Testis (tissue), 2 donors: ENCODE data around the gene BTG2.

Experiments used
- POLR2A ChIP-seq: fragments of 450-650 bp; IDR thresholded peaks from one replicate; pipeline ENCODE4 v1.6.1; 2017; ENCODE audit warnings: antibody characterized with exemption, mild to moderate bottlenecking, moderate library complexity
- TF ChIP-seq, protein P1 (sequence below), 3 experiments: fragments of 450-650 bp in 2 of 3; fragments of 200-600 bp in 1 of 3; sonication (generic) in 1 of 3; IDR thresholded peaks; one replicate each; pipeline ENCODE4 v1.5.1; 2016 to 2019; ENCODE audit warnings: antibody characterized with exemption in 3 of 3, mild to moderate bottlenecking in 2 of 3, moderate library complexity in 1 of 3

- TF ChIP-seq, protein P1, sequence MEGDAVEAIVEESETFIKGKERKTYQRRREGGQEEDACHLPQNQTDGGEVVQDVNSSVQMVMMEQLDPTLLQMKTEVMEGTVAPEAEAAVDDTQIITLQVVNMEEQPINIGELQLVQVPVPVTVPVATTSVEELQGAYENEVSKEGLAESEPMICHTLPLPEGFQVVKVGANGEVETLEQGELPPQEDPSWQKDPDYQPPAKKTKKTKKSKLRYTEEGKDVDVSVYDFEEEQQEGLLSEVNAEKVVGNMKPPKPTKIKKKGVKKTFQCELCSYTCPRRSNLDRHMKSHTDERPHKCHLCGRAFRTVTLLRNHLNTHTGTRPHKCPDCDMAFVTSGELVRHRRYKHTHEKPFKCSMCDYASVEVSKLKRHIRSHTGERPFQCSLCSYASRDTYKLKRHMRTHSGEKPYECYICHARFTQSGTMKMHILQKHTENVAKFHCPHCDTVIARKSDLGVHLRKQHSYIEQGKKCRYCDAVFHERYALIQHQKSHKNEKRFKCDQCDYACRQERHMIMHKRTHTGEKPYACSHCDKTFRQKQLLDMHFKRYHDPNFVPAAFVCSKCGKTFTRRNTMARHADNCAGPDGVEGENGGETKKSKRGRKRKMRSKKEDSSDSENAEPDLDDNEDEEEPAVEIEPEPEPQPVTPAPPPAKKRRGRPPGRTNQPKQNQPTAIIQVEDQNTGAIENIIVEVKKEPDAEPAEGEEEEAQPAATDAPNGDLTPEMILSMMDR (IDR thresholded peaks at IDR 0.05), result no peak
- no peak for TF ChIP-seq POLR2A
Observed at GRCh38 chr1:203267912-203268311, 37.4 kb upstream of the BTG2 start.
